Activated CD4-positive, CD25-positive, alpha-beta regulatory T cell treated with anti-CD3 and anti-CD28 coated beads, Interleukin-2, amount 50 U/mL, for 72 hours (primary cell): Measurements from ENCODE around the gene OSCAR.
A peak's percentile ranks its signal among the peaks of the same experiment; 100 is the strongest.

Experiments
- DNase-seq: peaks from one replicate; pipeline ENCODE4 v3.0.0; 2021

Gene OSCAR, protein sequence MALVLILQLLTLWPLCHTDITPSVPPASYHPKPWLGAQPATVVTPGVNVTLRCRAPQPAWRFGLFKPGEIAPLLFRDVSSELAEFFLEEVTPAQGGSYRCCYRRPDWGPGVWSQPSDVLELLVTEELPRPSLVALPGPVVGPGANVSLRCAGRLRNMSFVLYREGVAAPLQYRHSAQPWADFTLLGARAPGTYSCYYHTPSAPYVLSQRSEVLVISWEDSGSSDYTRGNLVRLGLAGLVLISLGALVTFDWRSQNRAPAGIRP

DNA sequence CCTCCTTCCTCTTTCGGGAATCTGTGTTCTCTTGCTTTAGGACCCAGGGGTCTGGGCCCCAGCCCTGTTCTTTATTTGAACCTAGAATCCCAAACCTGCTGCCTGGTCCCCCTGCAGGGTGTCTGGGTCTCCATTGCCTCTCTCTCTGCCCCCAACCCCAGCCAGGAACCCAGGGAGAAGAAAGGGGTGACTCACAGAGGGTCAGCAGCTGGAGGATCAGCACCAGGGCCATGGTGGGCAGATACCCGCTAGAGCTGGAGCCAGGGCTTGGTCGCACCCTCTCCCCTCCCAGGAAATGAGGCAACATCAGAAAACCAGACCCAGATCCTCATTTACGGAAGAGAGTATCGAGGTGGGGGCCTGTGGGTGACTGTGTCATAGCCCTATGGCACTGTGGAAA, at the start of gene OSCAR:
Gene OSCAR, minus strand, starts transcription at position 243 of the 400 bp plus-strand sequence. Its CDS starts 11 bp downstream, at position 232.
- DNase-seq, result no peak

DNA sequence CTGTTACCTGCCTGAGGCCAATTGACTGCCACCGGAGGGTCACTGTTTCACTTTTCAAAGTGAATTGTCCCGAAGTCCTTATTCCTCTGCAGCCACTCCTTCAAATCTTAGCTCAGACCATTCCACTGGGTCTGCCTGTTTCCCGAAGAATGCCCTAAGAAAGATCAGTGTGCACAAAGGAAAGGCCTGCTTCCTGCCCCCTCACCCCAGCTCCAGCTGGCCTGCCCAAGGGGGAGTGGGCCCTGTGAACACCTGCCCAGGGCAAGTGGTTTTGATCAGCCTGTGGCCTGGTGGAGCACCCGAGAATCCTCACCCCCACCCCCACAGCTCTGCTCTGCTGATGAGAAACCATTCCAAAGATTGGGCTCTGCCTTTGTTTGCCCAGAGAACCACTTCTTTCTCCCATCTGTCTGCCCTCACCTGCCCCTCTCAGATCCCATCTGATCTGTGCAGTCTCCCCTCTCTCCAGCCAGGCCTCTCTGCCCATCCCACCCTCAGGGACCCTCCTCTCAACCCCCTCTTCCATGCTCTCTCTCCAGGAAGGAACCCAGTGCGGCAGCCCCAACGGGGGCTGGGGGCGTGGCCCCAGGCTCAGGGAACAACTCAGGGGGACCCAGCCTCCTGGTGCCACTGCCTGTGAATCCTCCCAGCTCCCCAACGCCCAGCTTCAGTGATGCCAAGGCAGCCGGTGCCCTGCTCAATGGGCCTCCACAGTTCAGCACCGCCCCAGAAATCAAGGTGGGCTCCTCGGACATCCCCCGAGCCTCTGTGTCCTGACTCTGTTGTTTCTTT, 48.6 kb upstream of the OSCAR start:
- DNase-seq, result no peak

DNA sequence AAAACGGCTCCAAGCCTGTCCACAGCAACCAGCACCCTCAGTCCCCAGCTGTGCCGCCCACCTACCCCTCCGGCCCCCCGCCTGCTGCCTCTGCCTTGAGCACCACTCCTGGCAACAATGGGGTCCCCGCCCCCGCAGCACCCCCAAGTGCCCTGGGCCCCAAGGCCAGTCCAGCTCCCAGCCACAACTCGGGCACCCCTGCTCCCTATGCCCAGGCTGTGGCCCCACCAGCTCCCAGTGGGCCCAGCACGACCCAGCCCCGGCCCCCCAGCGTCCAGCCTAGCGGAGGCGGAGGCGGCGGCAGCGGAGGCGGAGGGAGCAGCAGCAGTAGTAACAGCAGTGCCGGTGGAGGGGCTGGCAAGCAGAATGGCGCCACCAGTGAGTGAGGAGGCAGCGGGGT, 47.6 kb upstream of the OSCAR start:
- DNase-seq, result no peak

DNA sequence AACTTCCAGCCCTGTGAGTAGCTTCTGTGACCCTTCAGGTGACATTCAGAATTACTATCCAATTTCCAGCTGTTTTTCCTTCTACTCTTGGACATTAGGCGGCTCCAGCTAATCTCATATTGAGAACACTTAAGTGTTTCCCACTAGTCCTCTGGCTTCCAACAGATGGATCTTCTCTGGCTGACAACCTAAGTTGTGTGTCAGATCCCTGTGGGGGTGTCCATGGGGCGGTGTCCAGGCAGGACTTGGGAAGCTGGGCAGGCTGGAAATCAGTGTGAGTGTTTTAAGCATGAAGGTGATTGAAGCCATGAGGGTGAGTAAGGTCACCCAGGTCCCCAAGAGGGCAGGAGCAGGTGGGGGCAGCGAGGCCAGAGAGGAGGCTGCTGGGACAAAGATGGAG, 47.1 kb upstream of the OSCAR start:
- no peak for DNase-seq

DNA sequence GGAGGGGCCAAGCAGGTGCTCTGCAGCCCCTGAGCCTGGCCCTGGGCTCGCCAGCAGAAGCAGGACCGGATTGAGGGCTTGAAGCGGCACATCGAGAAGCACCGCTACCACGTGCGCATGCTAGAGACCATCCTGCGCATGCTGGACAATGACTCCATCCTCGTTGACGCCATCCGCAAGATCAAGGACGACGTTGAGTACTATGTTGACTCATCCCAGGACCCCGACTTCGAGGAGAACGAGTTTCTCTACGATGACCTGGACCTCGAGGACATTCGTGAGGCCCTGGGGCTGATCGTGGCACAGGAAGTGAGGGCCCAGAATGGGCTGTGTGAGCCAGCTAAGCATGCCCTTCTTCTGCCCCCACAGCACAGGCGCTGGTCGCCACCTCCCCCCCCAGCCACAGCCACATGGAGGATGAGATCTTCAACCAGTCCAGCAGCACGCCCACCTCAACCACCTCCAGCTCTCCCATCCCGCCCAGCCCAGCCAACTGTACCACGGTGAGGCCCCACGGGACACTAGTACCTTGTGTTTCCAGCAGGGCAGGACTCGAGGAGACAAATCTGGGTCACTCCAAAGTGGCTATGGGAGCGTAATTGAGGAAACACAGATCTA, 45.0 kb upstream of the OSCAR start:
- no peak for DNase-seq

DNA sequence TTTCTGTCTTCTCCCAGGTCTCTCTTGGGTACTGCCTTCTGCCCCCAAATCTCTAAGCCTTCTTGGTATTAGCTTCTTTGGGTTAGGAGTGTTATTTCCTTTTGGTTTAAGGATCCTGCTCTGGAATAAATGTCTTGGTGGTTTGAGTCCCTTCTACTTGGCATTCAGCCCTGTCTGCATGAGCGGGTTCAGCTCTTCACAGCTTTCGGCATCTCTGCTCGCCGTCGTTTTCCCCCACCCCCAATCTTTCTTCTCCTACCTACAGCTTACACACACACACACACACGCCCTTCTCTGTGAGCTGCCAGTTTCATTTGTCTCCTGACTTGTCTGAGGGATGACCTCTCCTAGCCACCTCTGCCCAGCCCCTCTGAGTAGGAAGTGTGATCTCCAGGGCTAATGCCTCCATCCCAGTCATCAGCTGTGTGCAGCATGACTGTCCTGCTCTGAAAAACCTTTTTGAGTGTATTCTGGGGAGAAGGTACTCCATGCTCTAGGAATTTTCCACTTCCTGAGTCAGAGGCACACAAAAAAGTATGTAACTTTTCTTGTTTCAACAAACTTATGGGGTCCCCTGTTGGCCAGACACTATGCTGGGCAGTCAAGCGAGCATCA, 41.7 kb upstream of the OSCAR start:
- DNase-seq, result no peak

DNA sequence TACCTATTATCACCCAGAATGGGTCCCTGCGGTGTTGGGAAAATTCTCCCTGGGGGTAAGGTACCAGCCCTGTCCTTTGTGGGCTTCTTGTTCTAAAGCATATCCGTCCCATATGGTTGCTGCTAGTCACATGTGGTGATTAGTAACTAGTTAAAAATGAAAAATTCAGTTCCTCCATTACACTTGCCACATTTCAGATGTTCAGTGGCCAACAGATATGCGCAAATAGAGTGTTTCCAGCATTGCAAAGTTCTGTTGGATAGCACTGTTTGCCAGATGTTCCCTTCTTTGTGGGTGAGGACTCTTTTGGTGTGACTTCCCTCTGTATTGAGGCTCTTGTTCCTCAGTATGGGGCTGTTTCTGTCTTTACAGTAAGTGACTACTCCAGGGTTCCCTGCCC, 40.8 kb upstream of the OSCAR start:
- DNase-seq, result no peak

DNA sequence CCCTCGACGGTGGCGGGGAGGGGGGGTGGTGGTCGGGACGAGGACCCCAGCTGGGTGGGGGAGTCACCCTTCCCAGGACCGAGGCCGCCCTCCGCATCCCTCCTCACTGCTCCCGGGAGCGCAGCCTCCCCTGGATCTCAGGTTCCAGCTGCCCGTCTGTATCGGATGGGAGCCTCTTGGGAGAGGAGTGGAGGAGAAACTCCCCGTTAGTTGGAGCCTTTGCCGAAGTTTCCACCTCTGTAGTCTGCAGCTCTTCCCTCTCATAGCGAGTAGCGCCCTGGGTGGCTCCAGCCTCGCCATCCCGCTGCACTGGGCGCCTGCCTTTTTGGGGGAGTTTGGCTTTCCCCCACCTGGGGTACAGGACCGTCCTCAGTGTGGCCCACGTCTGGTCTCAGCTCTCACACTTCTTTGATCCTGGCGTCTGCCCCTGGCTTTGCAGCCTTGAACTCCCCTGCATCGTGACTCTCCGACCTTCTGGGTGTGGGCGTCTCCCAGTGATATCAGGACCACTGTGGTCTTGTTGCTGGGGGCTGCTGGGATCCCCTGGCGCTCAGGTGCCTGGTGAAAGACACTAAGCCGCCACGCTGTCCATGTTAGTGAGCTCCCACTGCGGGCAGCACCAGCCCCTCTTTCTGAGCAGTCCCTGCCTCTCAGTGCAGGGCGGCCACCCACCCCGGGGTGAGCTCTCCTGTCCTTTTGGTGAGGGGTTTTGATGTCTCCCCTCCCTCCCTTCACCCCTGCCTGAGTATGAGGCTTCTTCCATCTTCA, 38.1 kb upstream of the OSCAR start:
- no peak for DNase-seq

DNA sequence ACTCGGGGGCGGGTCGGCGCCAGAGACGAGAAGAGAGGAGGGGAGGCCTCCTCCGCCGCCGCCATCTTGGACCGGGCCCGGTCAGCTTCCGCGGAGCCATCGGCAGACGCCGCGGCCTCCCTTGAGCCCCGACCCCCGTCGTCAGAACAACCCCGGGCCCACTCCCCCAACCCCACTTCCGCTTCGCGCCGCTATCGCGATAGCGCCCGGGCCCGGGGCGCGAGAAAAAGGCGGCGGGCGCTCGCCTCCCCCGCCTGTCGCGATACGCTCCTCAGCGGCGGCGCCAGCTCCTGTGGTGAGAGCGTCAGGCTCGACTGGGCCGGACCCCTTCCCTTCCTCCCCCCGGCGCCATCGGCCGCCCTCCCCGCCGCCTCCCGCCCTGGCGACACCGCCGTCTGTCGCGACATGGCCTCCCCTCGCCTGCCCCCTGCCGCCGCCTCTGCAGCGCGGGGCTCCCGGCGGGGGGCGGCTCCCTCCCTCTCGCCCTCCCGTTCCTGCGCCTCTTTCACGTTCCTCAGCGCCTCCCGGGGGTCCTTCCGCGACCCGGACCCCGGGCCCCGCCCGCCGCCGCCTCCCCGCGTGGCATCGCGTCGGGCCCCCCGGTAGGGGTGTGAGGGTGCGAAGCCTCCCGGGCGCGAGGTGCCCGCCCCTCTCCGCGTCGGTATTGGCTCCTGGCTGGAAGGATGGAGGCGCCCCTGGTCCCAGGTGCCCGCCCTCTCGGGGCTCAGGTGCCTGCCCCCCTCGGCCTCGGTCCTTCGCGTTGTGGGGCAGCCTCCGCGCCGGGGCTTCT, 37.3 kb upstream of the OSCAR start, which contains the start of gene CNOT3:
Gene CNOT3, plus strand, starts transcription at position 64 of the 790 bp plus-strand sequence. CDS start 5,217 bp downstream, outside the sequence.
- peak; percentile 41 for DNase-seq

DNA sequence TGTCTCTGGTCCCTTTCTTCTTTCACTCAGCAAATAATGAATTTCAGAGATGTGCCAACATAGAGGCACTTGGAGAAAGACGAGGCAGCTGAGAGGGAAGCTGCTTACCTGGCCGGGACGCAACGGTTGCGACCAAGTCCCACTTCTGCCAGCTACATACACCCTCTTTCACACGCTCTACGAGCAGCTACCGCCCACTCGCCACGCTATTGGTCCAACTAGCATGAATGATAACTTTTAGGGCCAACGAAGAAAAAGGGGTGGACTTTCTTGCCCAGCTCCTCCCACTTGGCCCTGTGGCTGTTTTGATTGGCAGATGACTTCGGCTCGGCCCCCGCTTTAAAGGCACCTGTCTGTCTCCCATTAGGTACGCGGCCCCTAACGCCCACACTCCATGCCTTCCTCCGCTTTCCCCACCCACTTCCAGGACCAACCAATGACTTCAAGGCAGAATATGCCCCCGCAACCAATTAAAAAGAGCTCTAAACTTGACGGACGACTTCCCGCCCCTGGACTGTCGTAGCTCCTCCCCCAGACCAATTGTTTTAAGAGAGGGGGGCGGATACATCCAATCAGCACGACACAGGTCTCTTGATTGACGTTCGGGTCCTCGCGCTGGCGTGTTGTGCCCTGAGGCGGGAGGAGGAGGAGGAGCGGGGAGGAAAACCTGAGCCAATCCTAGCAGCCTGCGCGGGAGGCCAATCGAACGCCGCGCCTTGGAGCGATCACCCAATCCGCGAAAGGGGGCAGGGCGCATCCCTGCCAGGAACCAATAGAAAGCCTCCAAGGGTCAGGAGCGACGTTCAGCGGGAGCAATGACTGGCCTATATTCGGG, 36.5 kb upstream of the OSCAR start:
- peak; percentile 97 for DNase-seq

DNA sequence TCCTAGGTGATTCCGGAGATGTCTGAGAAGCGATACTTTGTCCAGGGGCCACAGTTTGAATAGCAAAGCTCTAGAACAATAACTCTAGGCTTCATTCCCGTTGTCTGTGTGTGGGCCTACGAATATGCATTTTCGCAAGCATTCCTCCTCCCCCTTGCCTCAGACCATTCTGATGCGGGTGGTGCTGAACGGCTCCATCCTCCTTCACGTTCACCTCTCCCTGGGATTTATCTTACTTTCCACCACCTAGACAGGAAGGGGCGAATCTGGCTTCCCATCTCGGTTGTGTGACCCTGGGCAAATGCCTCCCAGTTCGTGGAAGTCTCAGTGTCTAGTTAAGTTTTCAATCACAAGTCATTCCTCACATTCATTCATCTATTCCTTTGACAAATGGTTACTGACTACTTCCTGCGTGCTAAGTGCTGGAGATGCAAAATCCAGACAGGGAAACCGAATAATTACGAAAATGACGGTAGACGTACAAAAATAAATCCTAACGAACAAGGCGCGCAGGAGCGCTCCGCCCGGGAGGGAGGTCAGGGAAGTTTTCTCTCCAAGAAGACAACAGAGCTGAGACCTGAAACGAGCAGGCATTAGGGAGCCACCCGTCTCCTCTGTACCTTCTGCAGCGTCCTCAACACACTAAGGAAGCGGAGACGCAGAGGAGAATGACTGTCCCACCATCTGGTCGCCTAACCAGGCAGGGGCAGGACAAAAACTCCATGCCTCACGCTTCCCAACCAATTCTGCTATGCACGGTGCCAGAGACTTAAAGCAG, 35.7 kb upstream of the OSCAR start:
- no peak for DNase-seq

DNA sequence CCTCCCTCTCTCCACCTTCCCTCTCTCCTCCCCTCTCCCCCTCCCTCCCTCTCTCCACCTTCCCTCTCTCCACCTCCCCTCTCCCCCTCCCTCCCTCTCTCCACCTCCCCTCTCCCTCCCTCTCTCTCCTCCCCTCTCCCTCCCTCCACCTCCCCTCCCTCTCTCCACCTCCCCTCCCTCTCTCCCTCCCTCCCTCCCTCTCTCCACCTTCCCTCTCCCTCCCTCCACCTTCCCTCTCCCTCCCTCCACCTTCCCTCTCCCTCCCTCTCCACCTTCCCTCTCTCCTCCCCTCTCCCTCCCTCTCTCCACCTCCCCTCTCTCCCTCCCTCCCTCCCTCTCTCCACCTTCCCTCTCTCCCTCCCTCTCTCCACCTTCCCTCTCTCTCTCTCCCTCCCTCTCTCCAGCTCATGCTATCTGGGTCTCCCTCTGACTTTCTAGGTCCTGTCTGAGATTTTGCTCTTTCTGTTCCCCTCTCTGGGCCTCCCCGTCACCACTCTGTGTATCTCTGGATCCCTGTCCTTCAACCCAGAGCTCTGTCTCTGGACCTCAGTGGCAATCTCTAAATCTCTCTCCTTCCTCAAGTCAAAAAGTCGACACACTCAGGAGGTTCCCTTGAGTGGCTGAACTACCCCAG, 33.5 kb upstream of the OSCAR start:
- no peak for DNase-seq

DNA sequence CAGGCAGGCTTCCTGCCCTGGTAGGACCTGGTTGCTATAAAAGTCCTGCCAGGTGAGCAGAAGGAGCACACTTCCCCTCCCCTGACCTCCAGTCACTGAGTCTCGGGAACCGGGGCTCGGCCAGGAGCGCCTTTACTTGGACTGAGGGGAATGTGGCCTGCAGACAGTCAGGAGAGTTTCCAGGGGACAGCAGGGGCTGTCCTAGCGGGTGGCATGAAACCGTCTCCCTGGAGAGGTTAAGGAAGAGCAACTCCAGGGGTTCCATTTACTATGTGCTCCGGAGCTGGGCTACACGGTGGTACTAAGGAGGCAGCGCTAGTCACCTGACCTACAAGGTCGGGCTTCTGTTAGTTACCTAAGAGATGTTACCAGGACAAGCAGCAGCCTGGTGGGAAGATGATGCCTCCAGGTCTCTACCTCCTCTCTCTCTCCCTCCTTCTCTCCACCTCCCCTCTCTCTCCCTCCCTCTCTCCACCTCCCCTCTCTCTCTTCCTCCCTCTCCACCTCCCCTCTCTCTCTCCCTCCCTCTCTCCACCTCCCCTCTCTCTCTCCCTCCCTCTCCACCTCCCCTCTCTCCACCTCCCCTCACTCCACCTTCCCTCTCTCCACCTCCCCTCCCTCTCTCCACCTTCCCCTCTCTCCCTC, 32.8 kb upstream of the OSCAR start:
- DNase-seq, result no peak

DNA sequence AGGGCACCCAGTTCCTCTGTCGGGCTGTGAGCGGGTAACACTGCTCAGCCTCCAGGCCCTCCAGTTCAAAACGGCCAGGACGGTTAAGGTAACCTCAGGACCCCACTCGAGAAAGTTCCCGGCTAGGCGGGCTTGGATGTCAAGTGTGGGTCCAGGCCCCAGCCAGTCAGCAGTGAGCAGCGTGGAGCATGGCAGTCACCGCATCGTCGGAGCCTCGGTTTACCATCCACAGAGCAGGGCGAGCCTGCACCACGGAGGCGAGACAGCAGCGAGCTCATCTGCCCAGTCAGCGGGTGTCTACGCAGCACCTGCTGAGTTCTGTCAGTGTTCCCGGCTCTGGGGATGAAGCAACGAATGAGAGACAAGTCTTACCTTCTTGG, 29.0 kb upstream of the OSCAR start:
- DNase-seq, result no peak

DNA sequence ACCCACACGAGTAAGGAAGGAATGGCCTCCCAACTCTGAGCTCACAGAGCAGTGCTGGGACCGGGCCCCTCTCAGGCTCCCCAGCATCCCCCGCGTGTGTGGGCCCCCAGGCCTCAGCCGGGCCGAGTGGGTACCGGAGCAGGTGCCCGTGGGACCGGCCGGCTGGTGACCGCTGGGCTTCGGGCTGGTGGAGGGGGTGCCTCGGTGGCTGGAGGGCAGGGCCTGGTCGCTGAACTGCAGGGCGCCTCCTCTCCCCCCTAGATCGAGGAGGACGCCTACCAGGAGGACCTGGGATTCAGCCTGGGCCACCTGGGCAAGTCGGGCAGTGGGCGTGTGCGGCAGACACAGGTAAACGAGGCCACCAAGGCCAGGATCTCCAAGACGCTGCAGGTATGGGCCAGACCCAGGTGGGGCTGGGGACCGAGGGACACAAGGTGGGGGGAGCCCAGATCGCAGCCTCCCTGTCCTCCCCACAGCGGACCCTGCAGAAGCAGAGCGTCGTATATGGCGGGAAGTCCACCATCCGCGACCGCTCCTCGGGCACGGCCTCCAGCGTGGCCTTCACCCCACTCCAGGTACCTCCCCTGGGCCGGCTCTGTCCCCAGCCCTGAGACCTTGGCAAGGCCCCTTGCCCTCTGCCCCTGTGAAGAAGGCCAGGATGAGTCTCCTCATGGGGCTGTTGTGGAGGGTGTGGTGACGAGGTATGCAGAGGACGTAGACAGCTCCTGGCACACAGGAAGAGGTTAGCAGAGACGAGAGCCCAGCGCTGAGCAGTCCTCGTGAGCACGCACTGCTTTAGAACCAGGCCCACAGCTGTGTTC, 28.4 kb upstream of the OSCAR start:
- no peak for DNase-seq

DNA sequence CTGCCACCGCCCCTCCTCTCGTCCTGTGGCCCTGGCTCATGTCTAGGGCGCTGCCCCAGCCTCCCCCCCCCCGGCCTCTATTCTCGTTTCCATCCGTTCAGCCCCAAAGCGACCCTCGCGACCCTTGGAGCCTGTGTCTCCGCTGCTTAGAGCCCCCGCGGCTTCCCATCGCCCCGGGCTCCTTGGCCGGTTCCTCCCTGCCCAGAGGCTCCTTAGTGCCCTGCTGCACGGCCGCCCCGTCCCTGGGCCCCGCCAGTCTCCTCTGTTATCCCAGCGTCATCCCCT, 27.8 kb upstream of the OSCAR start:
- no peak for DNase-seq

DNA sequence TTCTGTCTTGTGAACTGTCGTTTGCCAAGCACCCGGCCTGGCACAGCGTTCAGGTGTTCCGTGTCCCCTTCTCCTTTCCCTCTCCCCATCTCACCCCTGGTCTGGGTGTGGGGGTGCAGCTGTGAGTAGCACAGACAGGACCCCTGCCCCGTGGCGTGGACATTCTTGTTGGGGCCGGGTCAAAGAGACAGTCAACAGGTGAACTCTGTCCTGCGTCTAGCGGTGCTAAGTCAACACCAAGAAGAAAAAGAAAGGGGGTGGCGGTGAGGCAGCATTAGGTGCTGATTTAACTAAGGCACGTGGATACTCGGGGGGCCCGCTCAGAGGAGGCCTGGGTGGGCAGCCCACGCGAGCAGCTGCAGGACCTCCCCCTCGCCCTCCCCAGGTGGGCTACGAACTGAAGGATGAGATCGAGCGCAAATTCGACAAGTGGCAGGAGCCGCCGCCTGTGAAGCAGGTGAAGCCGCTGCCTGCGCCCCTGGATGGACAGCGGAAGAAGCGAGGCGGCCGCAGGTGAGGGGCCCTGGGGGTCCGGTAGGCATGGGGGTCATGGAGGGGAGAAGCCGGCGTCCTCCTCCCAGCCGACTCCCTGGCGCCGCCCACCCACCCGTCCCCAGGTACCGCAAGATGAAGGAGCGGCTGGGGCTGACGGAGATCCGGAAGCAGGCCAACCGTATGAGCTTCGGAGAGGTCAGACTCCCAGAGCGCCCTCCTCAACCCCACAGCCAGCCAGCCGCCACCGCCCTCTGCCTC, 27.3 kb upstream of the OSCAR start:
- no peak for DNase-seq

DNA sequence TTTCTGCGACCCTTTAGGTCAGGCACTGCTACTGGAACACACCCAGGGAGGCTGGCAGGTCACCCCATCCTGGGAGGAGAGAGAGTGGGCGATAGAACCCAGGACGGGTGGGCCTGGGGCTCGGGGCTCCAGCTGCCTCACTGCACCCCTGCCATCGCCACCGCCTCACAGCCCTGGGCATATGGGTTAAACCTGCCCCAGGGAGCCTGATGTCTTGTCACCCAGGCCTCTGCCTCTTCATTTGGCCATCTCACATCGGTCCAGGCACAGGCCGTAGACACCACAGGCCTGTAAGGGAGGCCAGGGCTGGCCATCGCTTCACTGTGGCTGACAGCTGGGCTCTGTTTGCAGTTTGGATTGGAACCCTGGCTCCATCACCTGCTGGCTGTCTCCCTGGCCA, 25.1 kb upstream of the OSCAR start:
- no peak for DNase-seq
